Measurements from ENCODE around the gene FBXL20. TPM values are rescaled to one million over a fixed set of nuclear protein-coding genes. Genes with fewer than 3 reads are reported as not detected.

Gene FBXL20
- total RNA-seq, 1 experiment from 2014 or later: 6.8 TPM

DNA sequence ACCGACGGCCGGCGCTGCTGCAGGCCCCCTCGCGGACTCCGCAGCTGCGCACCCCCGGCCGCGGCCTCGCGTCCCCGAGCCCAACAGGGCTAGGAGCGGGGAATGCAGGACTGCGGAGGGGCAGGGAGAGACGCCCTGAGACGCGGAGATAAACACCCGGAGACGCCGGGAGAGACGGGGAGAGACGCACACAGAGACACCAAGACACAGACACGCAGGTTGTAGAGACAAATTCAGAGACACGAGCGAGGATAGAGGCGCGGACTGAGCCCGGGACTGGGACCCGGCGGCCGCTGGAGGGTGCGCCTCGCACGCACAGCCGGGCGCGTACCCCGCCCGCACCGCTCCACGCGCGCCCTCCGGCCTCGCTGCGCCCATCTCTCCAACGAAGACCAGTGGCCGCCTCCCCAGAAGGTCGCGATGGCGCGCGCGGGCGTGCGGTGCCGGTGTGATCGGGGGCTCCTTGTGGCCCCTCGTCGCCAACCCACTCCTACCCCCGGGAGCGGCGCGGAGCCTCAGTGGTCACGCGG lies 176.6 kb downstream of the FBXL20 start:
- ChIA-PET CTCF (no interaction called here), POLR2A (ENCODE audit: low non-redundant PET) (no interaction called here)
- H3K27me3 ChIP-seq (replicated peaks; ENCODE audit: insufficient read depth, low read depth, low read length, poor library complexity): peaks cover 3% of the 10 kb centered on the region
- H3K36me3 ChIP-seq (ENCODE audit: insufficient read depth, low read length, poor library complexity, severe bottlenecking): no peaks in the 10 kb centered on the region
- TF ChIP-seq, protein P1, sequence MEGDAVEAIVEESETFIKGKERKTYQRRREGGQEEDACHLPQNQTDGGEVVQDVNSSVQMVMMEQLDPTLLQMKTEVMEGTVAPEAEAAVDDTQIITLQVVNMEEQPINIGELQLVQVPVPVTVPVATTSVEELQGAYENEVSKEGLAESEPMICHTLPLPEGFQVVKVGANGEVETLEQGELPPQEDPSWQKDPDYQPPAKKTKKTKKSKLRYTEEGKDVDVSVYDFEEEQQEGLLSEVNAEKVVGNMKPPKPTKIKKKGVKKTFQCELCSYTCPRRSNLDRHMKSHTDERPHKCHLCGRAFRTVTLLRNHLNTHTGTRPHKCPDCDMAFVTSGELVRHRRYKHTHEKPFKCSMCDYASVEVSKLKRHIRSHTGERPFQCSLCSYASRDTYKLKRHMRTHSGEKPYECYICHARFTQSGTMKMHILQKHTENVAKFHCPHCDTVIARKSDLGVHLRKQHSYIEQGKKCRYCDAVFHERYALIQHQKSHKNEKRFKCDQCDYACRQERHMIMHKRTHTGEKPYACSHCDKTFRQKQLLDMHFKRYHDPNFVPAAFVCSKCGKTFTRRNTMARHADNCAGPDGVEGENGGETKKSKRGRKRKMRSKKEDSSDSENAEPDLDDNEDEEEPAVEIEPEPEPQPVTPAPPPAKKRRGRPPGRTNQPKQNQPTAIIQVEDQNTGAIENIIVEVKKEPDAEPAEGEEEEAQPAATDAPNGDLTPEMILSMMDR (conservative IDR thresholded peaks at IDR 0.05; ENCODE audit: low read depth, low read length): no peak
- TF ChIP-seq EZH2 (IDR thresholded peaks at IDR 0.05; ENCODE audit: borderline replicate concordance, low read depth, low read length, poor library complexity, severe bottlenecking): no peak
- intact Hi-C loops (cut with micrococcal nuclease; ENCODE audit: unreplicated experiment): no loop called here
- H3K27ac ChIP-seq (ENCODE audit: low read depth, low read length, poor library complexity, severe bottlenecking): no peak overlapping the region
- no peak for DNase-seq (ENCODE audit: low spot score)
- H3K9me3 ChIP-seq (ENCODE audit: low read depth, low read length, poor library complexity, severe bottlenecking): no peaks in the 10 kb centered on the region
- peaks cover 4% of the 10 kb centered on the region for H3K4me1 ChIP-seq (ENCODE audit: insufficient read depth, low read length, poor library complexity, severe bottlenecking)
- no TSS peak for BruUV-seq (replicated peaks)
- peak overlapping the region; percentile 46 for H3K4me3 ChIP-seq (ENCODE audit: low read depth, low read length, poor library complexity, severe bottlenecking)

DNA sequence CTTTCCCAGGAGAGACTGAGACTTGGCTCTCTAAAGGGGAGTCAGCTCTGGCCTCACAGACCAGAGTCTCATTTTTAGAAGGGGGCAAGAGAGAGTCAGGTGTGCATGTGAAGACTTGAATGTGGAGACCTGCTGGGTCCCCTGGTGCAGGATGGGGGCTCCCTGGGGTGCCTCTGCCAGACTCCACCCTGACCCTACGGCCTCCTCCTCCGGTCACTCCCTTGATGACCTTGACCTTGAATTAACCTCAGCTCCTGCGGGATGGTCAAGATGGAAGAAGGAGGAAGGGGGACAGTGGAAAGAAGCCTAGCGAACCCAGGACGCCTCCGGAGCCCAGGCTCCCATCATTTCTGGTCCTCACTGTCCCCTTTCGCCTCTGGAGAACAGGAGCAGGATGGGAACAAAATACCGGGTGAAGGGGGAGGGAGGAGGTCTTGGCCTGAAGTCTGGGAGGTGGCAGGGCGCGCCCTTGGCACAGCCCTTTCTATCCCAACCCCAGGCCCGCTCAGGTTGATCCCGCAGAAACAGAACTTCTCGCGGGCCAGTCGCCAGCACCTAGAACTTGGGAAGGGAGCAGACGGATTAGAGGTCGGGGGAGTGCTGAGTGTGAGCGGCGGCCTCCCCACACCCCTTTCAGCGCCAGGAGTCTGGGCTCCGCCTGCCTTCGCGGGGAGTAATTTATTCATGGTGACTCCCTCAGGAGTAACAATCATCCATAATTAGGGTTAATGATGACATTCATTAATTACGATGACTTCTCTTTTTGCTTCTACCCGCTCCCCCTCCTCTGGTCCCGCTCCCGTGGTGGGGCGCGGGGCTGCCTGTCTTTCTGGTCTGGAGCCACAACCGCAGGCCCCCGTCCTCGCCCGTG lies 177.3 kb downstream of the FBXL20 start:
- BruUV-seq (replicated peaks): no TSS peak
- Histone ChIP-seq H3K4me3 (ENCODE audit: low read depth, low read length, poor library complexity, severe bottlenecking) (peak overlapping the region; percentile 46), H3K4me1 (ENCODE audit: insufficient read depth, low read length, poor library complexity, severe bottlenecking) (peaks cover 4% of the 10 kb centered on the region), H3K9me3 (ENCODE audit: low read depth, low read length, poor library complexity, severe bottlenecking) (no peaks in the 10 kb centered on the region), H3K36me3 (ENCODE audit: insufficient read depth, low read length, poor library complexity, severe bottlenecking) (no peaks in the 10 kb centered on the region), H3K27ac (ENCODE audit: low read depth, low read length, poor library complexity, severe bottlenecking) (no peak overlapping the region), H3K27me3 (replicated peaks; ENCODE audit: insufficient read depth, low read depth, low read length, poor library complexity) (peaks cover 3% of the 10 kb centered on the region)
- no peak for TF ChIP-seq EZH2 (IDR thresholded peaks at IDR 0.05; ENCODE audit: borderline replicate concordance, low read depth, low read length, poor library complexity, severe bottlenecking)
- TF ChIP-seq, protein P1 (conservative IDR thresholded peaks at IDR 0.05; ENCODE audit: low read depth, low read length): no peak
- intact Hi-C loops (cut with micrococcal nuclease; ENCODE audit: unreplicated experiment): no loop called here
- ChIA-PET POLR2A (ENCODE audit: low non-redundant PET) (no interaction called here), CTCF (no interaction called here)
- no peak for DNase-seq (ENCODE audit: low spot score)

DNA sequence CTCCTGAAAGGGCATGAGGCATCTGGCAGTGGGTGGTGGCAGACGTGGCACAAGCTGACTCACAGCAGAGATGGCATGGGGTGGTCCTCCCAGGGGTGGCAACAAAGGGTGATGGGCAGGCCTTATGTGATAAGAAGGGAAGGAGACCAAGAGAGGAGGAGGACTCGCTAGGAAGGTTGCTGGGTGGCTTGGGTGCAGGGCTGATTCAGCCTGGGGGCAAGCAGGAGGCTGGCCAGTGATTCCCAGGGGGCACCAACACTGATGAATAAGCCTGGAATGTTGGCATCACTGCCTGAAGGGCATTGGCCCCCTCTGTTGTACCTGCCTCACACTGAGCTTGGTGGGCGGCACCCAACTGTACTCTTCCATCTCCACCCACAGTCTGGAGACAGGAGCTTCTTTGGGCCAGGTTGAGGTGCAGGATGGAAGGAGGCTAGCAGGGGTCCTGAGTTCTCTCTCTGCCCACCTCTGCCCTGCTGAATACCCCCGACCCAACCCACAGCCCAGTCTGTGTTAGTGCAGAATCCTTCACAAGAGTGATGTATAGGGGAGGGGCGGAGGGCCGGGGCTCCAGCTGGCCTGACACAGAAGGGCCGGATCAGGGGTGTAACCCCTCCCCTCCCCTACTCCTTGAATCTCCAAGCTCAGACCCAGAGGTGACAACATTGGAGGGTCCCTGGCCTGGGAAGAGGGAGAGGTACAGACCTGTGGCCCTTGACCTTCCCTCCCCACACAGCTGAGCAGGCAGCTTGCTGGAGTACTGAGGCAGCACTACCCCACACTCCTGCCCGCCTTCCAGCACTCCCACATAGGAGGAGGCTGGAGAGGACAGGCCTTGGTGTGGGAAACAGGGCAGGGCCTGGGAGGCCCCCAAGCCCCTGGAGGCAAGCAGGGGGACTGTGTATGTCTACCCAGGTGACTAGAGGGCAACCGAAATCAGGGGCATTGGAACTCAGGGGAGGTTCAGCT lies 178.3 kb downstream of the FBXL20 start:
- no peak for TF ChIP-seq EZH2 (IDR thresholded peaks at IDR 0.05; ENCODE audit: borderline replicate concordance, low read depth, low read length, poor library complexity, severe bottlenecking)
- TF ChIP-seq, protein P1 (conservative IDR thresholded peaks at IDR 0.05; ENCODE audit: low read depth, low read length): no peak

More for the DNA sequence above, 178.3 kb downstream of the FBXL20 start:
- no peak overlapping the region for H3K27ac ChIP-seq (ENCODE audit: low read depth, low read length, poor library complexity, severe bottlenecking)
- ChIA-PET CTCF (no interaction called here), POLR2A (ENCODE audit: low non-redundant PET) (no interaction called here)
- no TSS peak for BruUV-seq (replicated peaks)
- H3K36me3 ChIP-seq (ENCODE audit: insufficient read depth, low read length, poor library complexity, severe bottlenecking): no peaks in the 10 kb centered on the region
- H3K4me1 ChIP-seq (ENCODE audit: insufficient read depth, low read length, poor library complexity, severe bottlenecking): peaks cover 4% of the 10 kb centered on the region
- H3K9me3 ChIP-seq (ENCODE audit: low read depth, low read length, poor library complexity, severe bottlenecking): no peaks in the 10 kb centered on the region
- H3K27me3 ChIP-seq (replicated peaks; ENCODE audit: insufficient read depth, low read depth, low read length, poor library complexity): peaks cover 3% of the 10 kb centered on the region
- H3K4me3 ChIP-seq (ENCODE audit: low read depth, low read length, poor library complexity, severe bottlenecking): no peak overlapping the region
- intact Hi-C loops (cut with micrococcal nuclease; ENCODE audit: unreplicated experiment): no loop called here
- no peak for DNase-seq (ENCODE audit: low spot score)

All from A673 (cell line).